ENCODE data around the gene RNF166.
"Not testable (repeated sequence)": the region's sequence is repeated elsewhere in the genome, so short reads cannot be mapped to it uniquely, and the experiment has no call there.

DNA sequence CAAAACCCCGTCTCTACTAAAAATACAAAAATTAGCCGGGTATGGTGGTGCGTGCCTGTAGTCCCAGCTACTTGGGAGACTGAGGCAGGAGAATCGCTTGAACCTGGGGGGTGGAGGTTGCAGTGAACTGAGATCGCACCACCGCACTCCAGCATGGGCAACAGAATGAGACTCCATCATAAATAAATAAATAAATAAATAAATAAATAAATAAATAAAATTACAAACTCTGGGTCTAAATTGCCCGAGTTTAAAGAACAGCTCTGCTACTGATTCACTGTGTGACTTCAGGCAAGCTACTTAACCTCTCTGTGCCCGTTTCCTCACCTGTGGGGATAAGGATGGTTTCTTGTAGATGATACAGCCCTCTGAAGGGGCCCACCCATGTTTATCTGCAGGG is 36.7 kb downstream of the RNF166 start:
- TF ChIP-seq ZNF143 (CRISPR knock-in tag; IDR thresholded peaks at IDR 0.05), result not testable (repeated sequence)
- TF ChIP-seq, protein P1, sequence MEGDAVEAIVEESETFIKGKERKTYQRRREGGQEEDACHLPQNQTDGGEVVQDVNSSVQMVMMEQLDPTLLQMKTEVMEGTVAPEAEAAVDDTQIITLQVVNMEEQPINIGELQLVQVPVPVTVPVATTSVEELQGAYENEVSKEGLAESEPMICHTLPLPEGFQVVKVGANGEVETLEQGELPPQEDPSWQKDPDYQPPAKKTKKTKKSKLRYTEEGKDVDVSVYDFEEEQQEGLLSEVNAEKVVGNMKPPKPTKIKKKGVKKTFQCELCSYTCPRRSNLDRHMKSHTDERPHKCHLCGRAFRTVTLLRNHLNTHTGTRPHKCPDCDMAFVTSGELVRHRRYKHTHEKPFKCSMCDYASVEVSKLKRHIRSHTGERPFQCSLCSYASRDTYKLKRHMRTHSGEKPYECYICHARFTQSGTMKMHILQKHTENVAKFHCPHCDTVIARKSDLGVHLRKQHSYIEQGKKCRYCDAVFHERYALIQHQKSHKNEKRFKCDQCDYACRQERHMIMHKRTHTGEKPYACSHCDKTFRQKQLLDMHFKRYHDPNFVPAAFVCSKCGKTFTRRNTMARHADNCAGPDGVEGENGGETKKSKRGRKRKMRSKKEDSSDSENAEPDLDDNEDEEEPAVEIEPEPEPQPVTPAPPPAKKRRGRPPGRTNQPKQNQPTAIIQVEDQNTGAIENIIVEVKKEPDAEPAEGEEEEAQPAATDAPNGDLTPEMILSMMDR (CRISPR knock-in tag; IDR thresholded peaks at IDR 0.05), result not testable (repeated sequence)
